Naive thymus-derived CD4-positive, alpha-beta T cell (primary cell): ENCODE data around the gene VPS13A. TPM values are rescaled to one million over a fixed set of nuclear protein-coding genes. Genes with fewer than 3 reads are reported as not detected.
A peak's percentile ranks its signal among the peaks of the same experiment; 100 is the strongest.

ENCODE experiments used
- ATAC-seq: fragments of 150-1000 bp; cut with Tn5 transposase; 2 replicates; pipeline ENCODE4 v1.10.0; 2021; ENCODE audit warnings: mild to moderate bottlenecking, moderate library complexity
- CTCF ChIA-PET: fragments of 350-600 bp; sonication (Branson Sonifier 250); formaldehyde crosslinking; loops from one replicate; lab custom pipeline; 2021; ENCODE audit warnings: antibody characterized with exemption; lab: Charles Lee
- POLR2A ChIA-PET: fragments of 350-600 bp; sonication (Branson Sonifier 250); formaldehyde crosslinking; loops from one replicate; lab custom pipeline; 2021; ENCODE audit warnings: antibody characterized with exemption, inconsistent platforms; lab: Charles Lee
- DNase-seq, 9 donors: peaks; one replicate each; pipeline versions ENCODE4 v3.0.0 to v3.0.0-alpha.2; 2020 to 2022; ENCODE audit warnings: mixed read lengths in 1 of 9
- H3K27ac ChIP-seq: one replicate; pipeline ENCODE4 v1.7.0; 2013; ENCODE audit warnings: mild to moderate bottlenecking, low read depth, low read length, moderate library complexity
- H3K27me3 ChIP-seq, 2 donors: one replicate each; pipeline ENCODE4 v1.7.0; 2013; ENCODE audit warnings: low read length in 2 of 2, mild to moderate bottlenecking in 2 of 2, moderate library complexity in 2 of 2; ENCODE audit not compliant: control insufficient read depth in 2 of 2, insufficient read depth in 2 of 2
- H3K36me3 ChIP-seq, 3 experiments: 1 replicate in 2 of 3; 2 replicates in 1 of 3; pipeline ENCODE4 v1.7.0; 2013; ENCODE audit warnings: low read length in 3 of 3, mild to moderate bottlenecking in 3 of 3, moderate library complexity in 1 of 3; ENCODE audit not compliant: insufficient read depth in 3 of 3, control insufficient read depth in 2 of 3
- H3K4me1 ChIP-seq, 2 donors: one replicate each; pipeline ENCODE4 v1.7.0; 2013; ENCODE audit warnings: low read length in 2 of 2, mild to moderate bottlenecking in 2 of 2, moderate library complexity in 1 of 2; ENCODE audit not compliant: control insufficient read depth in 2 of 2, insufficient read depth in 2 of 2
- H3K4me3 ChIP-seq: 2 replicates; pipeline ENCODE4 v1.7.0; 2013; ENCODE audit warnings: mild to moderate bottlenecking, low read length
- H3K9me3 ChIP-seq, 3 experiments: 1 replicate in 2 of 3; 2 replicates in 1 of 3; pipeline ENCODE4 v1.7.0; 2013; ENCODE audit warnings: low read length in 3 of 3; ENCODE audit not compliant: control insufficient read depth in 2 of 3
- H3K27ac Mint-ChIP-seq, 9 donors: one replicate each; pipeline ENCODE4 v1.8.0; 2020 to 2022; ENCODE audit warnings: mixed read lengths in 9 of 9, mild to moderate bottlenecking in 8 of 9, moderate library complexity in 5 of 9, inconsistent platforms in 2 of 9
- H3K27me3 Mint-ChIP-seq, 5 donors: one replicate each; pipeline ENCODE4 v1.8.0; 2021 to 2022; ENCODE audit warnings: mixed read lengths in 5 of 5, mild to moderate bottlenecking in 1 of 5
- H3K36me3 Mint-ChIP-seq, 5 donors: one replicate each; pipeline ENCODE4 v1.8.0; 2020 to 2022; ENCODE audit warnings: mixed read lengths in 5 of 5, mild to moderate bottlenecking in 3 of 5, inconsistent platforms in 1 of 5
- H3K4me1 Mint-ChIP-seq, 7 donors: one replicate each; pipeline ENCODE4 v1.8.0; 2020 to 2022; ENCODE audit warnings: mixed read lengths in 7 of 7, mild to moderate bottlenecking in 3 of 7, inconsistent platforms in 1 of 7
- H3K4me3 Mint-ChIP-seq, 10 donors: one replicate each; pipeline ENCODE4 v1.8.0; 2020 to 2022; ENCODE audit warnings: mild to moderate bottlenecking in 10 of 10, mixed read lengths in 10 of 10, moderate library complexity in 6 of 10, inconsistent platforms in 2 of 10
- H3K9me3 Mint-ChIP-seq, 11 donors: one replicate each; pipeline ENCODE4 v1.8.0; 2020 to 2022; ENCODE audit warnings: mixed read lengths in 11 of 11, mild to moderate bottlenecking in 4 of 11, inconsistent platforms in 1 of 11, moderate library complexity in 1 of 11
- intact Hi-C, 2 donors: fragments of 100-400 bp; cut with micrococcal nuclease; formaldehyde crosslinking; loops; one replicate each; pipeline ENCODE4 v1.15.1; 2023
- polyA plus RNA-seq, 2 donors: library from polyadenylated mRNA; unstranded; fragments of 300-500 nt; fragmentation: Illumina TruSeq; gene quantifications; one replicate each; pipeline ENCODE4 v1.2.3, GENCODE V29; 2021
- total RNA-seq, 6 experiments: library from RNA in 5 of 6; stranded (reverse) in 5 of 6; gene quantifications; 1 replicate in 5 of 6; 2 replicates in 1 of 6; pipeline ENCODE4 v1.2.3 and lab custom pipeline; 2021 to 2026

Gene VPS13A
- total and polyA plus RNA-seq, 7 experiments from 2014 or later: 3.0 to 52.8 (median 40.9) TPM

- ATAC-seq (peak; percentile 86), DNase-seq (peak; percentile 20 to 72 (median 57))
- Mint-ChIP-seq H3K27ac (peak overlapping the region in 3 of 9 donors; percentile 18 to 73 (median 34)), H3K9me3 (no peaks in the 10 kb centered on the region), H3K27me3 (no peaks in the 10 kb centered on the region), H3K36me3 (no peaks in the 10 kb centered on the region), H3K4me1 (peaks cover 9 to 30% (median 24%) of the 10 kb centered on the region in 7 donors), H3K4me3 (no peak overlapping the region)
- H3K9me3 ChIP-seq: no peaks in the 10 kb centered on the region
- no peaks in the 10 kb centered on the region for H3K36me3 ChIP-seq
- H3K27me3 ChIP-seq: no peaks in the 10 kb centered on the region
- intact Hi-C loops: loop anchor here (1.0 to 10.0 kb wide), 13 partner anchors 18 to 757 kb away; partner anchors contain the start of gene VPS13A (in 1 of the 2)
- H3K4me1 ChIP-seq: no peaks in the 10 kb centered on the region
- ChIA-PET POLR2A (interaction anchor here (1.0 kb wide), 1 partner anchor 667 kb away, joined by 7 read pairs; no protein-coding TSS in a partner anchor), CTCF (interaction anchor here (0.6 to 3.2 kb wide), 13 partner anchors 9 to 912 kb away, joined by 3 to 22 read pairs (median 5); no protein-coding TSS in a partner anchor)
- H3K27ac ChIP-seq: no peak overlapping the region
- H3K4me3 ChIP-seq: no peak overlapping the region
Observed at GRCh38 chr9:77457916-77458592, 280.7 kb downstream of the VPS13A start.

GRCh38 chr9:77460938-77461337 is 283.6 kb downstream of the VPS13A start:
- no peaks in the 10 kb centered on the region for H3K36me3 ChIP-seq
- Mint-ChIP-seq H3K27me3 (peaks cover 0 to 10% (median 0%) of the 10 kb centered on the region in 5 donors), H3K27ac (no peak overlapping the region), H3K4me1 (peaks cover 4 to 15% (median 9%) of the 10 kb centered on the region in 7 donors), H3K36me3 (no peaks in the 10 kb centered on the region), H3K9me3 (no peaks in the 10 kb centered on the region), H3K4me3 (no peak overlapping the region)
- H3K27me3 ChIP-seq: no peaks in the 10 kb centered on the region
- no peak overlapping the region for H3K4me3 ChIP-seq
- H3K4me1 ChIP-seq: no peaks in the 10 kb centered on the region
- ChIA-PET POLR2A (no interaction called here), CTCF (interaction anchor here (1.3 kb wide), 1 partner anchor 28 kb away, joined by 3 read pairs; no protein-coding TSS in a partner anchor)
- ATAC-seq (no peak), DNase-seq (no peak)
- no peak overlapping the region for H3K27ac ChIP-seq
- intact Hi-C loops: no loop called here
- no peaks in the 10 kb centered on the region for H3K9me3 ChIP-seq

- H3K36me3 Mint-ChIP-seq: no peaks in the 10 kb centered on the region
- Histone ChIP-seq H3K4me1 (no peaks in the 10 kb centered on the region), H3K27ac (no peak overlapping the region), H3K27me3 (no peaks in the 10 kb centered on the region), H3K4me3 (no peak overlapping the region), H3K36me3 (no peaks in the 10 kb centered on the region), H3K9me3 (no peaks in the 10 kb centered on the region)
- peaks cover 4 to 20% (median 6%) of the 10 kb centered on the region in 7 donors for H3K4me1 Mint-ChIP-seq
- no peaks in the 10 kb centered on the region for H3K9me3 Mint-ChIP-seq
- no peak for DNase-seq
- intact Hi-C loops: no loop called here
- H3K27me3 Mint-ChIP-seq: peaks cover 0 to 17% (median 3%) of the 10 kb centered on the region in 5 donors
- CTCF ChIA-PET: interaction anchor here (0.8 to 1.3 kb wide), 2 partner anchors 27 to 752 kb away, joined by 3 to 4 read pairs; no protein-coding TSS in a partner anchor
- no peak for ATAC-seq
- no peak overlapping the region for H3K4me3 Mint-ChIP-seq
- POLR2A ChIA-PET: no interaction called here
- H3K27ac Mint-ChIP-seq: no peak overlapping the region
Observed at GRCh38 chr9:77462066-77462465, 284.7 kb downstream of the VPS13A start.

DNA sequence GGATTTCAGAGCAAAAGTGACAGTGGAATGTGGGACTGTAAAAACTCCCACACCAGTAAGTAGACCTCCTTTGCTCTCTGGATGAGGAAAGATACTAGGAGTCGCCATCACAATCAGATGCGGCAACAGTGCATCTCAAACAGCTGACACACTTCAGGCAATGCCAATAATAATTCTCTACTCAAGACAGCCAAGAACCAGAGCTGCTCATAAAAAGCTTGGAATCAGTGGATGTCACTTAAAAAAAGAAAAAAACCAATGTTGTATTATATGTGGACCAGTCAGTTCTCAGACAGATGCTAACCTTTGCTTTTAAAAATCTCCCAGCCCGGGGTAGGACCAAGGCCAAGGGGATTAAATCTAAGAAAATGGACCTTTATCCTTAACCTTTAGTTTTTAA is 285.8 kb downstream of the VPS13A start:
- Histone ChIP-seq H3K9me3 (no peaks in the 10 kb centered on the region), H3K27me3 (no peaks in the 10 kb centered on the region), H3K36me3 (no peaks in the 10 kb centered on the region), H3K27ac (no peak overlapping the region), H3K4me1 (no peaks in the 10 kb centered on the region), H3K4me3 (no peak overlapping the region)
- DNase-seq: no peak
- peaks cover 0 to 14% (median under 1%) of the 10 kb centered on the region in 7 donors for H3K4me1 Mint-ChIP-seq
- H3K27ac Mint-ChIP-seq: no peak overlapping the region
- H3K27me3 Mint-ChIP-seq: peaks cover 0 to 17% (median 3%) of the 10 kb centered on the region in 5 donors
- no peaks in the 10 kb centered on the region for H3K36me3 Mint-ChIP-seq
- ChIA-PET POLR2A (no interaction called here), CTCF (interaction anchor here (1.5 kb wide), 1 partner anchor 10 kb away, joined by 5 read pairs; no protein-coding TSS in a partner anchor)
- intact Hi-C loops: no loop called here
- ATAC-seq: no peak
- H3K4me3 Mint-ChIP-seq: no peak overlapping the region
- H3K9me3 Mint-ChIP-seq: no peaks in the 10 kb centered on the region

DNA sequence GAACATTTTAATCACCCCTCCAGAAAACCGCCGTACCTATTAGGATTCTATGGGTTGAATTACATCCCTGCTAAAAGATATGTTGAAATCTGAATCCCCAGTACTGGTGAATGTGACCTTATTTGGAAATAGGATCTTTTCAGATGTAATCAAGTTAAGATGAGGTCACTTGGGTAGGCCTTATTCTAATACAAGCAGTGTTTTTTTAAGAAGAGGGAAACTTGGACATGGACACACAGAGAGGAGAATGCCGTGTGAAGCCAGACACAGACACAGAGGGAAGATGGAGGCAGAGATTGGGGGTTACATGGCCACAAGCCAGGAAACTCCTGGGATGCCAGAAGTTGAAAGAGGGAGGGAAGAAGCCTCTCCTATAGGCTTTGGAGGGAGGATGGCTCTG is 287.3 kb downstream of the VPS13A start:
- Mint-ChIP-seq H3K4me1 (peaks cover 0 to 10% (median 0%) of the 10 kb centered on the region in 7 donors), H3K27ac (no peak overlapping the region), H3K4me3 (no peak overlapping the region), H3K36me3 (no peaks in the 10 kb centered on the region), H3K9me3 (no peaks in the 10 kb centered on the region), H3K27me3 (peaks cover 0 to 17% (median 3%) of the 10 kb centered on the region in 5 donors)
- intact Hi-C loops: no loop called here
- H3K4me3 ChIP-seq: no peak overlapping the region
- H3K27ac ChIP-seq: no peak overlapping the region
- CTCF ChIA-PET: no interaction called here
- no peaks in the 10 kb centered on the region for H3K4me1 ChIP-seq
- POLR2A ChIA-PET: no interaction called here
- H3K9me3 ChIP-seq: no peaks in the 10 kb centered on the region
- ATAC-seq: no peak
- H3K27me3 ChIP-seq: no peaks in the 10 kb centered on the region
- DNase-seq: no peak
- no peaks in the 10 kb centered on the region for H3K36me3 ChIP-seq

GRCh38 chr9:77469515-77470231 is 292.3 kb downstream of the VPS13A start:
- Histone ChIP-seq H3K36me3 (no peaks in the 10 kb centered on the region), H3K27ac (no peak overlapping the region), H3K27me3 (no peaks in the 10 kb centered on the region), H3K9me3 (no peaks in the 10 kb centered on the region), H3K4me3 (no peak overlapping the region), H3K4me1 (no peaks in the 10 kb centered on the region)
- CTCF ChIA-PET: no interaction called here
- POLR2A ChIA-PET: no interaction called here
- peaks cover 0 to 14% (median 3%) of the 10 kb centered on the region in 5 donors for H3K27me3 Mint-ChIP-seq
- no peak overlapping the region for H3K27ac Mint-ChIP-seq
- ATAC-seq: no peak
- H3K9me3 Mint-ChIP-seq: peaks cover 0 to 7% (median 3%) of the 10 kb centered on the region in 11 donors
- H3K4me3 Mint-ChIP-seq: no peak overlapping the region
- H3K36me3 Mint-ChIP-seq: peaks cover 0 to 5% (median 3%) of the 10 kb centered on the region in 5 donors
- no peak for DNase-seq
- intact Hi-C loops: no loop called here
- peaks cover 0 to 13% (median 0%) of the 10 kb centered on the region in 7 donors for H3K4me1 Mint-ChIP-seq
